Fibroblast of skin of left quadriceps (primary cell): ENCODE data around the gene NHSL2.
A peak's percentile ranks its signal among the peaks of the same experiment; 100 is the strongest.

Source experiments
- DNase-seq, 2 experiments: peaks; one replicate each; pipeline ENCODE4 v3.0.0-alpha.2; 2013; ENCODE audit warnings: low read depth in 2 of 2

Gene NHSL2

DNA sequence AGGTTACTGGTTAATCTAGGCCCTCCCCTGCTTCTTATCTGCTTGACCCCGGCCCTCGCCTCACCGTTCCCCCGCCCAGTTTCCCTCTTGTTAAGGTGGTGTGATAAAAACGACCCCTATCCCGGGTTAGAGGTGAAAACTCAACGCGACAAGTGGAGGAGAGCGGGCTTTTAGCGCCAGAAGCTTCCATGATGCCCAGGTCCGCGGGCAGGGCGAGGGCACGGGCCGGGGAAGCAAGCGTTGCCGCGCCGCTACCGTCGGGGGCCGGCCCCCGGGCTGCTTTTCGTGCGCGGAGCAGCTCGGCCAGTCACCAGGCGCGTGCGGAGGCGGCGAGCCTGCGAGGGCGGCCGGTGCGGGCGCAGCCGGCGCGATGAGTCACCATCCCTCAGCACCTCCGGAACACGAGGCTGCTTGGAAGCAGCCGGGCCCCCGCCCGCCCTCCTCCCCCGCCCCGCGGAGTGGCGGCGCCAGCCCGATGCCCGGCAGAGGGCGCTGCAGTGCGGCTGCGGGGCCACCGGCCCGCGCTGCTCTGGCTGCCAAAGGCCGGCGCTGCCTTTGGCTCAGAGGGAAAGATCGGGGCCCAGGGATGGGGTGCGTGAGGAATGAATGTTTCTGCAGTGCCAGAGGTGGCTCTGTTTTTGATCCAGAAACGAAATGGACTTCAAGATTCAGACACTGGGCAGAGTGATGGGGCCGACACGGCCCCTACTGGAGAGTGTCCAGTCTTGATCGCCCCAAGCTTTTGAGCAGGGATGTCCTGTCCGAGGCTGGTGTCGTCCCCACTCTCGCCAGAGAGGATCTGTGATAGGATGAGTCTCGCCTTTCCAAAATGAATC, 107.8 kb downstream of the NHSL2 start:
- peak; percentile 71 for DNase-seq

DNA sequence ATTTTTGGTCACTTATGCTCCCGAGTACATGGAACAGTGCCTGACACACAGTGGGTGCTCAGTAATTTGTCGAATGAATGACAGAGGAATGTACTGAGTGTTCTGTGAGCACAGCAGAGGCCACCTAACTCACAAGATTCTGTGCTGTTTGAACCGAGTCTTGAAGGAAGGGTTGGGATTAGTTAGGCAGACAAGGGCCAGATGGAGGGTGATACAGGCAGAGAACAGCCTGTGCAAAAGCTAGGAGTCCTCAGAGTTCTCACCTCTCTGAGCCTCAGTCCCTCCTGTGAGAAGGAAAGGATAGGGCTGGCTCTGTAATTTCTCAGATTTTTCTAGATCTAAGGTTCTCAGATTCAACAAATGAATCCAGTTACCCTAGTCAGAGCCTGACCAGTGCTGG, 108.8 kb downstream of the NHSL2 start:
- DNase-seq, result no peak

DNA sequence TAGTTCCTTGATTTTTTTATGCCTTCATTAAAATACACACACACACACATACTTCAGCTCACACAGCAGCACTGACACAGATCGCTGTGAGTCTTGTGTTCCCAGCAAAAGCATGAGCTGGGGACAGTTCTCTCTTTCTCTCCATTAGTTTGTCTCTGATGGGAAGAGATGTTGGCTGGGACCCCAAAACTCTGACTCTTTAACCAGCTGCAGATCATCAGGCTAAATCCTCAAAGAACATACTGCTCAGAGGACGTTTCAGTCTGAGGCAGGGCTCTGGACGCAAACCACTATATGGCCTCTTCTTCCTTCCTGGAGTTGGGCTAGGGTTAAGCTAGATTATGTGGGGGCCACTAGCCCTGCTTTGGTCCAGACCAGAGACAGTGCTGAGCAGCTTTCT, 109.6 kb downstream of the NHSL2 start:
- no peak for DNase-seq

DNA sequence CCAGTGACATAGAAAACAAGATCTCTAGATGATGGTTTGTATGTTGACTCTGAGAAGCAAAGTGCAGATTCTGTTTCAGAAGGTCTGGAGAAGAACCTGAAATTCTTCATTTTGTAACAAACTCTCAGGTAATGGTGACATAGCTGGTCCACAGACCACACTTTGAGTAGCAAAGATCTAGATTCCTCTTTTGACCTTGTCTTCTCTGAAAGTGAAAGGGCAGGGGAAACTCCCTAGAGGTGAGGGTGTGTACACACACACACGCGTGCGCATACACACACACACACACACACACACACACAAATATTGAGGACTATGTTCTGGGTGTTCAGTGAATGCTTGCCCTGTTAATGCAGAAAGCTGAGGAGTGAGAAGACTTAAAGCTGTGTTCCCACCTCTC, 110.1 kb downstream of the NHSL2 start:
- no peak for DNase-seq

DNA sequence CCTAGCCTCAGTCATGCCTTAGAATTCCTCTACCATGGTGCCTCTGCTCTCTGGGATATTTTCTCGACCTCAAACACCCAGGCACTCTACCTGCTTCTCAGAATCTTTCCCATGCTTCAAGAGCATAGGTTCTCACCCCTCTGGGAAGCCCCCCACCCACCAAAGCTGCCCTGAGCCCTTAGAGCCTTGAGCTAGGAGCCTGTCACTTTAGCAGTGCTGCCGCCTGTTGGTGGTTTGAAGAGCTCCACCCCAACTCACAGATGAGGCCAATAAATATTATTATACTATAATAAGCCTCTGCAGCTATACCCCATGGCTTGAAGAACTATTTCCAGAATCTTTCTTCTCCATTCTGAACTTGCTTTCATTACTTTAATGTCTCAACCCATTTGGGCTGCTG, 111.3 kb downstream of the NHSL2 start:
- no peak for DNase-seq

DNA sequence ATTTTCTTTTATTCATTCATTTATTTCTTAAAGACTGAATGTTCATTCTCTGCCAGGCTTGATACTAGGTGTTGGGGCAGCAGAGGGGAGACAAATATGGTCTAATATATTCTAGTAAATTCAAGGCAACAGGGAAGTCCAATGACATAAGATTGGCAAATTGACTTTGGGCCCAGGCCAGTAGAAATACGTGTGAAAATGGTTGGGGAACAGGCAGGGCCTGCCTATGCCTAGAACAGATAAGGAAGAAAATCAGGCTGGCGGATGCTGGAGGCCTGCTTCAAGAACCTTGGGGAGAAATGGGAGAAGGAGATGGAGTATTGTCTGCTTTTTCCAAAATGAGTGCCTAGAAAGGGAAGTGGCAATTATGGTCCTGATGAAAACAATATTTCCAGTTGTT, 112.4 kb downstream of the NHSL2 start:
- no peak for DNase-seq

DNA sequence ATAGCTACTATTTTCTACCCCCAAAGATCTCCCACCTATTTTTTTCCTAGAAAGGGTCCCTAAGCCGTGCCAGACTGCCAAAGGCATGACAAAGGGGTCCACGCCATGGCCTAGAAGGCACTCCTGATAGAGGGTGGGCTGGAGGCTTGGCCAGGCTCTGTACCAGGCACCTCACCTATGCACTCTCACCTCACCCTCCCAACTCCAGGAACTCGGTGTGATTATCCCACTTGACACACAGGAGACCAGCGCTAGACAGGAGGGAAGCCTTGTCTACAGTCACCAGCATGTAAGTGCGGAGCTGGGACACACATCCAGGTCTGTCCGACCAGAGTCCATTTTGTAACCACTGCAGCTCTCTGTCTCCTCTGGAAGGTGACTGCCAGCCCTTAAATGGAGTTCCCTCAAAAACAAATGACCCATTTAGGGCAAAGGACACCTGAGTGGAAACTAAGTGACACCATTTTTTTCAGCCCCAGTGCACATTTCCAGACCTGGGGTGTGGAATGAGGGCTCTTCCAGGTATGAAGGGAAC, 114.7 kb downstream of the NHSL2 start:
- no peak for DNase-seq

DNA sequence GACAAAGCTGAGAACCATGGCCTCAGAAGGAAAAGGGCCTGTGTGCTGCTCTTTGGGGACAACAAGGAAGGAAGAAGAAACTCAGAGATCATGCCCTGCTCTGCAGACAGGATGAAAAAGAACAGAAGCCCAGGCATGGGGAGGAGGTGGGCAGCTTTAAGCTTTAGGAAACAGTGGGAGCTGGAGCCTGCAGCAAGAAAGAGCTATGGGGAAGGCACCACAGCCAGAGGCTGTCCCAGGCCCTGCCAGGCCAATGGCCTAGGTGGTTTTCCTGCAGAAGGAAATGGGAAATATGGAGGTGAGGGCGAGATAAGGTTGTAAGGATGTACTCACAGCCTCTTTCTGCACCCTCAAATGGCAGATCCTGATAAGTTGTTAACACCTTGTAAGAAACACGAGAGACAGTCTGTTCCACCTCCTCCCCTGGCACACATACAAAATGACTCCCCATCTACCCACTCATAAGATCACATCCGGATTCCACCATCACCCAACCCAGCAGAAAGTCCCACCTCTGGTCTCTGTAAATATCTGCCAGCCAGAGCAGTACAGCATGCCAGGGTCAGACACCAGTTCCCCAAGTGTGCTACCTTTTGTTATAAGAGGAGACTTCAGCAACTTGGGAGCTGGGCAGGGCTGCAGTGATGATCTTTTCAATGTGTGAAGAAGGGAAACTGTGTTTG, 115.8 kb downstream of the NHSL2 start:
- no peak for DNase-seq

DNA sequence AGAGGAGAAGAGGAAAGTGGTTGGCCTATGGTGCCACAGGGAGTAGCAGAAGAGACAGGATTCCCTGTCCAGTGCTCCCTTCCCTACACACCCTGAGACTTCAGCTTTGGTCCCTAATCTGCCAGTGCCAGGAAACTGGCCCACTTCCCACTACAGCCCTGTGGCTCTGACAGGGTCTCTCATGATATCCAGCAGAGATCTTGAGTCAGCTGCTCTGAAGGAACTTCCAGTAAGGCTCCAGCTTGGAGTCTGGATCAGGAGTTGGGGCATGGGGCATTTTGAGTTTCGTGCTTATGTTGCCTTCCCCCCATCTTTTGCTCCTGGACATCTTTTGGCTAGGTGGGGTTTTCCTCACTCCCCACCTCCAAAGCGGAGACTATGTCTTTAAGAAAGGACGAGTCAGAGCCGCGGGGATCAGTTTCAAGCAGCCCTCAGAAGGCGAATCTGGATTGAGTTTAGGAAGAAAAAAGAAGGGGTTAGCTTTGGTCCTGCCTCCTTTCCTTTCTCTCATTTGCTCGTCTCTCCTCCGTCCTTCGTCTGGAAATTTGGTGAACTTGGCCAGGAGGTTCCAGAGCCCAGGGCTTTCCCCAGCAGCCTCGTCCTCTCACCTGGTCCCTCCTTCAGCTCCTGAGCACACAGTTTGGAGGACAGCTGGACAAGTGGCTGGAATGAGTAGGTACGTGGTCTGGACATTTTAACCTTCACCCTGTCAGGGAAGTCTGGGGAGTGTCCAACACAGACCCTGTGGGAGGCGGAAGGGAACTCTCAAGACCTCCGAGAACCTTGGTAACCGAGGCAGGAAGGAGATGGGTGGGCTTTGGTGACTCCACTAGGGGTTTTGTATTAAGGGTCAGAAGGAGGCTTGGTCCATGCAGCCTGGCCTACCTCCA, 116.6 kb downstream of the NHSL2 start:
- no peak for DNase-seq

DNA sequence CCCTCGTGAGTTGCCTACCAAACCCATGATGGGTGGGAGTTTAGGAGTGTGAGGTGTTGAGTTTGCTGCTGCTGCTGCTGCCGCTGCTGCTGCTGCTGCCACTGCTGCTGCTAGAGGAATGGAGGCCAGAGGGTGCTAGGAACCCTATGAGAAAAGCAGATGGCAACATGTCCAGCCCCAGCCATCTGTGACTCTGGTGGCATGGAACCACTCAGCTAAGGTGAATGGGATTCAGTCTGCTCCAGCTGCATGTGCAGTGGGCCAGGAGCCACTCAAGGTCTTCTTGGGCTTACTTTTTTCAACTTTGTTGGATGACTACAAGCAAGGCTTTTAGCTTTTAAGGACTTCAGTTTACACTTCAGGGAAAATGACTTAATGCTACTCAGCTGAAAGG, 117.3 kb downstream of the NHSL2 start:
- DNase-seq, result no peak

DNA sequence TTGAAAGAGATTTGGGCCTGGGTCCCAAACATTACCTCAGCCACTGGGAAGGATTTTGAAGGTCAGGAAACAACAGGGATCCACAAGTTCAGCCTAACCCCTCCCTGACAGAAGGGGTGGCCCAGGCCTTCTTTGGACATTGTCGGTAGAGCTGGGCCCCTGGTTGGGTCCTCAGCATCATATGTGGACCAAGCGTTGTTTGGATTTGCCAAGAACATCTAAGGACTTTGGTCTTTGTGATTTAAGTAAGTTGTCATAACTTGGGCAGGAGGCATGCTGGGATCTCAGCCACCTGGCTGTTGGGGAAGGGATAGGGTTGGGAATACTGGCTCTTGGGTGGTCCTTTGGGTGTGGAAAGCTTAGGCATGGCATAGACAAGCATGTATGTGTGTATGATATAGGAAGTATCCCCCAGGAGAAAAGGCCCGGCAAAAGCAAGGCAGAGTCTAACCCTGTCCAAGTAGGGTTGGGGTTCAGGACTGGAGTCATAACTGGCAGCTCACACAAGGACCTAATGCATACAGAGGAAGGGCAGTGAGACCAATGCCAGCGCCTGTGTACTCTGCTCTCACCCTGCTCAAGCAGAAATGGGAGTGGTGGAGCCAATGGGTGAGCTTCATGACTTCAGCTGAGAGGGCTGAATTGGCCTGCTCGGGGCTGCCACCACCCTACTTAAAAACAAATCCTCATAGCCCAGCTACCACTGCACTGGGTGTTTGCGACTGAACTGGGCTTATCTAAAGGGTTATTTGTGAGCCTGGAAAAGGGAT, 118.2 kb downstream of the NHSL2 start:
- DNase-seq, result no peak

DNA sequence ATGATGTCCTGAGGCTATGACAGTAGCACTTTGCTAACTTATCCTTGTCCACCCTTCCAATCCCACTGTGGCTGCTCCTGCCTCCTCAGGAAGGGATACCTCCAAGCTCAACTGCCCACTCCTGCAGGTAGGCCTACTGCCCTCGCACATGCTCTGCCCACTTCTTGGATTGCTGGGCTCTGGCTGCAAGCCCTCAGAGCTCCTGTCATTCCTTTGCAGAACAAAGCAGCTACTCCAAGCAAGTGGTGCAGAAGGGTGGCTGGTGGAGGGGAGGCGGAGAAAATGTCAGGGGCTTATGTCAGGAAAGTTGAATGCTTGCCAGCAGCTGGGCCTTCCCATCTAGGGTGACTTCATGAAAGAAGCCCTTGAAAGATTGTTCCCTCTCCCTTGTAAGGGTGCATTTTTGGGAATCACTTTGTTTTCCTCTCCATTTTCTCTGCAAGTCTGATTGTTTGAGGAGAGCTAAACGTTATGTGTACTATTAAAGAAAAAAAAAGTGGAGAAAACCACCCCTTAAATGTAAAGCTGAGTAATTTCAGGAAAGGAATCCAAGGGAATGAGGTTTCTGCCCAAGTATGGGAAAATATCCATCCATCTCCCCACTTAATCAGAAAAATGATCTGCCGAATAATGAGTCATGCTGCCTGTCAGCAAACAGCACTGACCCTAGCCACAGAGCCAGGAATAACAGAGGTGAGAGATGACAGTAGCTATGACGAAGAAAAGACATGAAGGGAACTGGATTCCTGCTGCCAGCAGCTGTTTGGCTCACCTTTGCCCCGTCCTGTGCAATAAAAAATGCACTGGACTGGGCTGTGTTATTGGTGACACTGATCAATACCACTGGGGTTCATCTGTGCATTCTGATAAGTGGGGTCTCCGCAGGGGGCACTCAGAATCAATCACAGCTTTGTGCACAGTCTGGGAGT, 119.1 kb downstream of the NHSL2 start:
- peak; percentile 84 to 85 for DNase-seq

DNA sequence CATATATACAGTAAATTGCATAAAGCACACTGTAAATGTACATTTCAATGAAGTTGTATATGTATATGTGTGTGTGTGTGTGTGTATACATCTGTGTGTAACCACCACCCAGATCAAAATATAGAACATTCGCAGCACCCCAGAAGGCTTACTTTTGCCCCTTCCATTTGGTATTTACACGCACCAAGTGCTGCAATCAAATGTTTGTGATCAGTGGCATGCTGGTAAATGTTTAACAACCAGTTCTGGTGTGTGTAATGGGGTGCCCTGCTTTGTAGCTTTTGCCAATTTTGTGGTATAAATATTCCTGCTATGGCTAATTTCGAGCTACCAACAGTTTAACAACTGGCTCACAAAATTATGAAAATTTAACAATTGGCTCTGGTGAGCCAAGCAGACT, 119.8 kb downstream of the NHSL2 start:
- no peak for DNase-seq

DNA sequence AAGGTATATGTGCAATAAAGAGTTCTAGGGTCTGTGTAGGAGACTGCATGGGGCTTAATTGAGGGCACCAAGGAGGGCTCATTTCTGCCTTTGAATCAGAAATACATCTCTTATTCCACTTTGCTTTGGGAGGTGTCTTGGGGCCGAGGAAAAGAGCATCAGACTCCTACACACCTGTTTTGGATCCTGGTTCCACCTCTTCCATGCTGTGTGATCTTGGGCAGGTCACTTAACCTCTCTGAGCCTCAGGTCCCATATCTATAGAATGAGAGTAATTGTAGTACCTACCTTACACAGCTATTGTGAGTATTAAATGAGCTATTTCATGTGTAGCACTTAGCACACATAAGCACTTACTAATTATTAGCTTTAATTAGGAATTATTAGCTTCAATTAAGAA, 120.5 kb downstream of the NHSL2 start:
- DNase-seq, result no peak

DNA sequence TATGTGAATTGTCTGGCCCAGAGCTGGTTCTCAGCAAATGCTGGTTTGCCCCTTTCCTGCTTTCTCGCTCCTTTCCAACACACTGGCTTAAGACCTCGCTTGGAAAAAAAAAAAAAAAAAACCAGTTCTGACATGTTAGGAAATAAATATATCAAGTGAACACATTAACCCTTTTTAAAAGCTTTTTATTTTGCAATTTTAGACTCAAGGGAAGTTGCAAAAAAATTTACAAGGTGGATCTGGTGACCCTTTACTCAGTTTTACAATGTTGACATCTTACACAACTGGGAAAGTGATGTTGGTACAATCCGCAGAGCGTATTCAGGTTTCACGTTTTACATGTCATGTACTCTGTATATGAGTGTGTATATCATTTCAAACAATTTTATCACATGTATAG, 121.0 kb downstream of the NHSL2 start:
- no peak for DNase-seq

DNA sequence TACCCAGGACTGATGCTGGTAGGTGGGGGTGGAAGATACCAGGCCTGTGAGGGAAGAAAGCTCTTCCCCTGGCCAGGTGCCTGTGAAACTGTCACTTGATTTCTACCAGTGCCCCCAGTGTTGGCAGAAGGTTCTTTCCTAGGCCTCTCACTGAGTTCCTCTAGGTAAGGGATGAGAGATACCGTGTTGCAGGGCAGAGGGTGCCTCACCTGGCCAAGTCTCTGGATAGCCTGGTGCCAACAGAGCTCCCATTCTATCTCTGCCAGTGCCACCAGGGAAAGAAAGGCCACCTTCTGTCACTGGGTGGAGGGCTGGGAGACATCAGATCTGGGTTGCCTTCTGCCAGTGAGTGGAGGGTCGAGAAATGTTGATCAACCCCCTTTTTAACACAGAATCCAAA, 127.0 kb downstream of the NHSL2 start:
- no peak for DNase-seq

DNA sequence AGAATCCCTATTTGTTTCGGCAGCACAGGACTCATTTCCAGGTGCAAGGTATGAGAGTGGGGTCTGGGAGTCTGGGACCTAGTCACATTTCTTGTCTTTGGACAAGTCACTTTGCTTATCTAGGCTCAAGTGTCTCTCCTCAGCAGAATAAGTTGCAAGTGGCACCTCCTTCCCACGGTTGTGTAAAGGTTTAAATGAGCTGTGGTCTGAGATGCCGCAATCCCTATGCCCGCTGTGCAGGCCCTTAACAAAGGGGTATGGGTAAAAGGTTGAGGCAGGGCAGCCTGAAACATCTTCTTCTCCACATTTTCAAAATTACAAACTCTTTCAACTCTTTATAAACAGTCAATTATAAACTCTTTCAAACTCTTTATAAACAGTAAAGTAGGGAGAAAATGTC, 127.4 kb downstream of the NHSL2 start:
- DNase-seq, result no peak

DNA sequence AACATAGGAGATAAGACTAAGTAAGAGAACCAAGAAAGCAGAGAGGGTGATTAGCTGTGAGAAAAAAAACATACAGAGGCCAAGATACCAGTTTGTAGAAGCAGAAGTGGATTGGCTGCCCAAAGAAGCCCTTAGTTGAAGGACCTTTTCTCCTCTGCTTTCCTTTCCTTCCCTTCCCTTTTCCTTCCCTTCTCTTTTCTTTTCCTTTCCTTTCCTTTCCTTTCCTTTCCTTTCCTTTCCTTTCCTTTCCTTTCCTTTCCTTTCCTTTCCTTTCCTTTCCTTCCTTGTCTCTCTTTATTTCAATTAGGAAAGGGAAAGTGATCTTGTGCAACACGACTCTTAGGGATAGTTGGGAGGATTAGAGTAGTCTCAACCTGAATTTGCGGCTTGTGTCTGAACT, 128.2 kb downstream of the NHSL2 start:
- DNase-seq, result no peak

DNA sequence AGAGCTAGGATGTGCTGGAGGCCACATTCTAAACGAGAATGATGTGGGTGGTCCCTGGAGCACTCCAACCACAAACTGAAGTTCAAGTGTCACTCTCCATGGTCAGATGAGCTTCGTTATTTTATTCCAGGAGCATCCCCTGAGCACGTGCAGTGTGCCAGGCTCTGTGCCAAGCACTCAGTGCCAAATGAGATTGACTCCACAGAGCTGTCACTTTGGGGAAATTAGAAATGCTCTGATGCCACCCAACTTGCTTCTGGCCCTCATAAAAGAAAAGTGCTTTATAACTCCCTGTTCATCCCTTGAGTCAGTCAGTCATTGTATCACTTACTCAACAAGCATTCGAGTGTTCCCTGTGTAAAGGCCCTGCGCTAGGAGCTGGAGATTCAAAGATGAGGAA, 129.9 kb downstream of the NHSL2 start:
- no peak for DNase-seq

DNA sequence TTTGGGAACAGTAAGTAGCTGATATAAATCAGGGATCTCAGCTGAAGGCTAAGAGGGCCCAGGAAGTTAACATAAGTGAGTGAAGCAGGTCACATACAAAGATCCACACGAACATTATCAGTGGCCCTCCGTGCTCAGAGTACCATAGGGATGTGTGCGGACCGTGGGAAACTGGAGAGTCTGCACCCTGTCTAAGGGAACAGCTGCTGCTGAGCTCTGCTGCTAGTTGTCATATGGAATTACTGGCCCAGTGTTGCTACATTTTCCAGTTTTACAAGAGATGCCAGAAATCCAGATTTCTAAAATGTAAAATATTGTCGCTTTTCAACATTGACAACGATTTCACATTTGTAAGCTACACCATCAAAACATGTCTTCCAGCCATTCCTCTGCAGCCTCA, 130.5 kb downstream of the NHSL2 start:
- no peak for DNase-seq
